Measurements from ENCODE around the gene SF3A1. TPM values are rescaled to one million over a fixed set of nuclear protein-coding genes. Genes with fewer than 3 reads are reported as not detected.

The SF3A1 gene
- total and polyA plus RNA-seq, 2 of the 8 experiments (the other 6 are each of a cell fraction or from before 2014, with no cell fraction given): 27.8 to 285 TPM

DNA sequence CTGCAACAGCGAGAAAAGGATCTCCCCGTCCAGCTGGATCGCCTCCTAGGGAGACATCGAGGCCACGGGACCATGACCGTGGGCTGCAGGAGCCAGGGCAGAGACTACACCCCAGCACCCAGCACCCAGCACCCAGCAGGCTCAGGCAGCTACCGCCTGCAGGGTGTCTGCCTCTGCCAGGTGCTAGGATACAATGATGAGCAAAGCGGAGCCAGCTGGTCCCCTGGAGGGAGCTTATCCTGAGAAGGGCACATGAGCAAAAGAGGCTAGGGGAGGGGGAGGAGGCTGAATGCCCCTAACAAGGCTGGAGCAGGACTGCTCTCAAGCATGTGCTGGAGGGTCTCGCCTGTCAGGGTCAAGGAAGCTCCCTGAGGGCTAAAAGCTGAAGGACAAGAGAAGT lies 62.6 kb downstream of the SF3A1 start (continued):
- no peak for TF ChIP-seq KDM4A (IDR thresholded peaks at IDR 0.05; ENCODE audit: low read depth, low read length, severe bottlenecking)
